CD4-positive, alpha-beta T cell treated with Interferon alpha-2 for 1 hour (primary cell): Measurements from ENCODE around the gene AURKAIP1.
A peak's percentile ranks its signal among the peaks of the same experiment; 100 is the strongest.

ENCODE experiments used
- DNase-seq, 2 donors: peaks; one replicate each; pipeline ENCODE4 v3.0.0-alpha.2; 2020 to 2022

AURKAIP1 gene

DNA sequence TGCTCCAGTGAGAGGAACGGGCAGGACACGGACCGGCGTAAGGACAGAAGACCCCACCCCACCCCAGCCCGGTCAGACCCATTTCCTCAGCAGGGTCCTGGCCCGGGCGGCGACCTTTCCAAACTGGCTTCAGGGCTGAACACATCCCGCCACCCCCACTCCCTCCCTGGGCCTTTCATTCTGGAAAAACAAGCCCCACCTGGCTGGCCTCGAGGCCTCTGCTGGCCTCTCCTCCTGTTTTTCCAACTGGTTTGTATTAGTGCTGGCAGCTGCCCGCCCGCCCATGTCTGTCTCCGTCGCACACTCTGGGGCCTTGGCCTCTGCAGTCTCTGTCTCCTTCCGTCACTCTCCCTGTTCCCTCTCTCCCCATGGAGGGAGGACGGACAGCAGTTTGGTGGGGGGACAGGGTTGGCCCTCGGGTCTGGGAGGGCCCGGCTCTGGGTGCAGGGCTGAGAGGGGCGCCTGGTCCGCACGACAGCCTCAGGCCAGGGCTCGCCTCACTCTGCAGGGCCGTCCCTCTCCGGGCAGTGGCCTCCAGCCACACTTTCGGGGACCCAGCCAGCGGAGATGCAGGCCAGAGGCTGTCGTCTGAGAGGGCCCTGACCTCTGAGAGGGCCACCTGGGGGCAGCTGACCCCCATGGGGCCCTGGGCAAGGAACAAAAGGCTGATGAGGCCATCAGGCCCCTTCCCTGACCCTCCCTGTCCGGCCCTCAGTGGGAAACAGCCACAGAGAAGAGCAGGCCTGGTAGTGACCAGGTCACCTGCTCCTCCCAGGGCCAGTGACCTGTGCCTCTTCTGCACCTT lies 15.1 kb downstream of the AURKAIP1 start:
- no peak for DNase-seq

GRCh38 chr1:1359308-1359663 lies 15.7 kb downstream of the AURKAIP1 start:
- DNase-seq, result no peak

GRCh38 chr1:1358433-1359271 lies 16.4 kb downstream of the AURKAIP1 start, which contains the start of gene MXRA8:
Gene MXRA8 (minus strand): TSS chr1:1358555. CDS start chr1:1358504, 51 bp downstream.
- no peak for DNase-seq

- DNase-seq, result no peak
Observed at GRCh38 chr1:1357871-1358432, 17.1 kb downstream of the AURKAIP1 start.

GRCh38 chr1:1356796-1357401 lies 18.1 kb downstream of the AURKAIP1 start:
- no peak for DNase-seq

DNA sequence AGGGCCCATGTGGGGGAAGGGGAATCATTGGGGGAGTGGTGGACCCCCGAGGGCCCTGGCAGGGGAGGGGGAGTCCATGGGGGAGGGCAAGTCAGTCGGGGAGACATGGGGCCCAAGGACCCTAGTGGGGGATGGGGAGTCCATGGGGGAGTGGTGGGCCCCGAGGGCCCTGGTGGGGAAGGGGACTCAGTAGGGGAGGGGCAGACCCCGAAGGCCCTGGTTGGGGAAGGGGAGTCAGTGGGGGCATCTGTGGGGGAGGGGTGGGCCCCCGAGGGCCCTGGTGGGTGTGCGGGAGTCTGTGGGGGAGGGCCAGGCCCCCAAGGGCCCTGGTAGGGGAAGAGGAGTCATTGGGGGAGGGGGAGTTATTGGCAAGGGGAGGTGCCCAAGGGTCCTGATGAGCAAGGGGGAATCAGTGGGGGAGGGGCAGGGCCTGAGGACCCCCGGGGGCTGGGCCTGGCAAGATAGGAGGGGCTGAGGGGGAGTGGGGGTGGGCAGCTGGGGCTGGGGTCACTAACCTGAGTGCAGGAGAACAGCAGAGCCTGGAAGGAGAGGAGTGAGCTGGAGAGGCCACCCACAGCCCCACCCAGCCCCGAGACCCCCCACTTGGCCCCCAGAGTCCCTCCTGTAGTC lies 18.7 kb downstream of the AURKAIP1 start:
- no peak for DNase-seq

DNA sequence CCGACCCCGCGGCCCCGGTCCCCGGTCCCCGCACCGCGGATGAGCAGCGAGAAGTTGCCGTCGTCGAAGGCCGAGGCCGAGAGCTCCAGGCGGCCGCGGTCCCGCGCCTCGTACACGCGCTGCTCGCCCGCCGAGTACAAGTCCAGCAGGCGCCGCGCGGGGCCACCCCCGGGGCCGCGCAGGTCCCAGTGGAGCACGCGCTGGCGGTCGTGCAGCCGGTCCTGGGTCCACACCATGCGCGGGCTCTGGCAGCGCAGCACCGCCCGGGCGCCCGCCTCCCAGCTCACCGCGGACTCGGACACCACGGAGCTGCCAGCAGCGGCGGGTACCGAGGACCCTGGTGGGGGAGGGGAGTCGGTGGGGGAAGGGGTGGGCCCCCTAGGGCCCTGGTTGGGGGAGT lies 19.6 kb downstream of the AURKAIP1 start:
- DNase-seq, result no peak

DNA sequence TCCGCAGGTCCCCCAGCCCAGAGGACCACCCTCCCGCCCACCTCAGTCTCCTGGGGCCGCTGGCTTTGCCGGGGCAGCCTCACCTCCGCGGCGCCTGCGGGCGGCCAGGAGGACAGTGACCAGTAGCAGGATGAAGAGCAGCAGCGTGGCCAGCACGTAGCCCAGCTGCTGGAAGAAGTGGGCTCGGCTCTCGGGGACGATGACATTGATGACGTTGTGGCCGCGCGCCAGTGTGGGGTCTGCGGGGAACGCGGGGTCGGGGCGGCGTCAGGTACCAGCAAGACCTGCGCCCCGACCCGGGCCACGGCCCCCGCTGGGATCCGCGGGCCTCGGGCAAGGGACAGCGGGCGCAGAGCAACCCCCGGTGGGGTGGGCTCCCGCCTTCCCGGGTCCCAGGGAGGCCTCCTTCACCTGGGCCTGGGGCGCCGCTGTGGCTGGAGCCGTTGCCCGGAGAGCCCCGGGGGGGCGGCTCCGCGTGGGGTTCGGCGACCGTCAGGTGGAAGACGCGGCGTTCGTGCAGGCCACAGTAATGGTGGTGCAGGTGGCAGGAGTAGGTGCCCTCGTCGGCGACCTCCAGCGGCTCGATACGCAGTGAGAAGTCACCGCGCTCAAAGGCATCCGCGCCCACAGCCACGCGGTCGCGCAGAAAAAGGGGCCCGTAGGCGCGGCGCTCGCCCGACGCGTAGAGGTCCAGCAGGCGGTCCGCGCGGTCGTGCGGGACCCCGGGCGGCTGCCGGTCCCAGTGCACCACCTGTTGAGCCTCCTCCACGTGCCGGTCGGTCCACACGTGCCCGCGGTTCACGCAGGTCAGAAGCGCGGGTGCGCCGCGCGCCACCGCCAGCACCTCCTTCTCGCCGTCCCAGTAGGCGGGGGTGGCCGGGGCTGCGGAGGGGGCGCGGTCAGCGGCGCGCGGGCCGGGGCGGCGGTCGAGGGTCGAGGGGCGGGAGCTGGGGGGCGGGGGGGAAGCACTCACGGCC lies 20.4 kb downstream of the AURKAIP1 start:
- DNase-seq, result peak in 1 of 2 donors; percentile 33

DNA sequence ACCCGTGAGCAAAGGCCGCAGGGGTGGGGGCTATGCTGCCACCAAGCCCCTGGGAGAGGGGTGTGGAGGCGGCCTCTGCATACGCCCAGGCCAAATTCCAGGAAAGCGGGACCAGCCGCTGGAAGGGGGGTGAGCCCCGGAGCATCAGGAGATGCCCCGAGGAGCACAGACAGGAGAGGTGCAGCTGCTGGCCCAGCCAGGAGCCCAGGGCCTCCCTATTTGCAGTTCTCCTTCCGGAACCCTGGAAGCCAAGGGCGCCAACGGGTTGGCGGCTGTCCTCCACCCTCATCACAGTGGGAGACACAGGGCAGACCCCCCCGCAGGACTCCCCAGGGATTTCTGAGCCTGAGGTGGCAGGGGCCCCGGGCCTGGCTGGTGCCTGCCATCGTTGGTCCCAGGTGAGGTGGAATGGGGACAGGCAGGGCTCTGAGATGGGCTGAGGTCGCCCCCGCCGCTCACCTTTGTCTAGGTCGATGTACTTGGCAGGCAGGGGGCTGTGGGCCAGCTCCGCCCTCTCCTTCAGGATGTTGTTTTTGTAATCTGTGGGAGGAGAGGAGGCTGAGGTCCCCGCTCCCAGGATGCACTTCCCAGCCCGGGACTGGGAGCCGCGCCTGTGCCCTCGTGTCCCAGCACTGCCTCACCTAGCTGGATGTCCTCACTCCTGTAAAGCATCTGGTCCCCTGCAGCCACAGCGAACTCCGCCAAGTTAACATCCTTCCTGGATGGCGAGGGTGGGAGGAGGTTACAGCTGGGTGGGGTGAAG lies 21.4 kb downstream of the AURKAIP1 start:
- DNase-seq, result no peak

DNA sequence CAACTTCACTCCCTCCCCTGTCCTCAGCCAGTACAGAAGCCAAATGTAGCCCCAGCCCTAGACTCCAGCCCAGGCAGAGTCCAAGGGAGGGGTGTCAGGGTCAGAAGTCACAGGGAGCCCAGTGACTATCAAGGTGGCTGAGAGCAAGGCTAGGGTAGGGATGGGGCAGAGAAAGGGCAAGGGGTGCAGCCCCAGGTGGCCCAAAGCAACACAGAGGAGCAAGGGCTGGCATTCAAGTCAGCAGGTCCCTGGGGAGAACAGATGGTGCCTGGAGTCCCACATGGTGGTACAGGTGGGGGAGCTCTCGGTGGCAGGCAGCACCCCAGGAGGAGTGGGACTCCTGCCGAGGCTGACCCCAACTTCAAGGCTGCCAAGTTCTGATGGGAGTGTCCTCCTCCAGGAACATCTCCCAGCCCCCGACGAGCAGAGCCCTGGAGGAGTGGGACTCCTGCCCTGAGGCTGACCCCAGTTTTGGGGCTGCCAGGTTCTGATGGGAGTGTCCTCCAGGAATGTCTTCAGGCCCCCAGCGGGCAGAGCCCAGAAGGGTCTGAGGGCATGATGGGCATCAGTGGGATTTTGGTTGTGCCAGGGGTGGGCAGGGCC lies 22.1 kb downstream of the AURKAIP1 start:
- DNase-seq, result no peak

DNA sequence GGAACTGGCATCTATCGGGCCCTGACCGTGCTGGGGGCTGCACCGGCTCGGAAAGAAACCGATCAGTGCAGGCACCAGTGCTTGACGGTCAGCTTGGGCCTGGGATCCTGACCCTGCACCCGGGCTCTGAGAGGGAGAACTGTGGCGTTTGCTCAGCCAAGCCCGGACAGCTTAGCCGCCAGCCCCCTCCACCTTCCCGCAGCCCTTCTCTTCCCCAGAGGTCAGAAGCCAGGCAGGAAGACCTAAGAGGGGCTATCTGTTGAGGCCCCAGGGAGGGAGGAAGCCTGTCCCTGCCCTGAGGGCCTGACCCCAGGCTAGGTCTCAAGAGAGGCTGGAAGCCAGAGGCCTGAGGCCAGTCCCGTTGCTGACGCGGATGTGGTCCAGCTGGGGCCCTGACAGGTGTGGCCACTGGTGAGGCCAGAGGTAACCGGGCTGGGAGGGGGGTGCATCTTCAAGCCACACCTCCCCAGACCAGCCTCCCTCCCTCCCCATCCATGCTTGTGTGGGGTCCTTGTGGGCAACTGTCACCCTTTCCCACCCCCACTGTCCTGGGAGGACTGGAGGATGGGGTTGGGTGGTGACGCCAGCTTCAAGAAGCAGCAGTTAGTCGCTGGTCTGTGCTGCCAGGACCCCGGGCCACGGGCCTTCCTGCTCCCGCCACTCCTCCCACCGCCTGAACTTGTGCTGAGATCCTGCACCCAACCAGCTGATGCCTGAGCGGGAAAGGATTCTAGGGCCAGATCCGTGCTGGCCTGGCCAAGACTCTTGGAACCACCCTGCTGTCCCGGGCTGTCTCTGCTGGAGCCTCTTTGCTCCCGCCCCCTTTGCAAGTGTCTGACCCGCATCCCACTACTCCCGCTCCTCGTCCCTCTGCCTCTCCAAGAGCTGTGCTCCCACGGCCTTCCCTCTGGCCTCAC lies 23.2 kb downstream of the AURKAIP1 start:
- DNase-seq, result no peak

DNA sequence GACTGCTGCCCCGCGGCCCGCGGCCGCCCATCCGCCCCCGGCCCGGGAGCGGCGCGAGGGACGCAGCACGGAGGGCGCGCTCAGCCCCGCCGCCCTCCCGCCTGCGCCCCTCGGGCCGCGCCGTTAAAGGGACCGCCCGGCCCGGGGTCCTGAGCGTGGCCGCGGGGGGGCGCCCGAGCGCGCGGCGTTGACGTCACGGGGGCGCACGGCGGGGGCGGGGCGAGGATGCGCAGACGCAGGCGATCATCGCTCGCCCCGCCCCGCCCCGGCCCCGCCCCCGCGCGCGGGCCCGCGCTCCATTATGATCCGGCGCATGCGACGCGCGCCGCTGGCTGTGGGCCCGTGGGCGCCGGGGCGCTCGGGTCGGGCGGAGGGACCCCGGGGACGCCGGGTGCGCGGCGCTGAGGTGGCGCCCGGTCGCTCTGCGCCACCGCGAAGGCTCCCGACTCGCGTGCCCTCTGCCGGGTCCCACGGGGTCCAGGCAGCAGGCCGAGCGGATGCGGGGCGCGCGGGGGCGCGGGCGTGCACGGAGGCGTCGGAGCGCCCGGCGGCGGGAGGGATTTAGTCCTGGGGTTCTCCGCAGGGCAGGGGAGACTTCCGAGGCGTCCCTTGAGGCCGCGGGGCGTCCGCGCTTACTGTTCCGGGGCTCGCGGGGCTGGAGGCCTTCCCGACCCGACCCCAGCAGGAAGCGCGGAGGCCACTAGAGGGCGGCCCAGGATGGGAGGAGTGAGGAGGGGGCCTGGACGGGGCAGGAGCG lies 25.6 kb downstream of the AURKAIP1 start, which contains the start of gene DVL1:
DVL1 (minus strand) TSS at position 163 of the 757 bp plus-strand sequence. CDS start 353 bp downstream, outside the sequence.
- peak; percentile 75 to 76 for DNase-seq

- no peak for DNase-seq
Observed at GRCh38 chr1:1348420-1349255, 26.4 kb downstream of the AURKAIP1 start.

GRCh38 chr1:1347663-1348419 lies 27.2 kb downstream of the AURKAIP1 start:
- no peak for DNase-seq

DNA sequence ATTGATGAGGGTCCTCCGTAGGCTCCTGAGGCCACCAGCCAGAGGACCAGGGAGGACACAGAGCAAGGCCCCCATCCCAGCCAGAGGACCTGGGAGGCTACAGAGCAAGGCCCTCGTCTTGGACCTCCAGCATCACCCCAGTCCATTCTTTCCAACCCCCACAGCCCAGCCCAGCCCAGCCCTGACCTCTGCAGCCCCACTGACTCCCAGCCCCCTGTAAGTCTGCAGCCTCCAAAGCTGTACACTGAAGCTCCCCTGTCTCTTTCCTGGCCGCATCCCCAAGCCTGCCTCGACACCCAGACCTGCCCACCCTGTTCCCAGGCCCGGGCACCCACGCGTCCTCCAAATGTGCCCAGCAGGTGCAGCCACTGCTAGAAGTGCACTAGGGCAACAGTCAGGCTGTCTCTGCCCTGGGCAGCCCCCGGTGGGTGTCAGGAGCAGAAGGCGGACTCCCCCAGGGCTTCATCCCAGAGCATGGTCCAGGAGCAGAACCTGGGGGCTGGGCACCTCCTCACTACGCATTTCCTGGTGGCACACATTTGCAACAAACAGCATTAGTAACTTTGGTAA lies 27.9 kb downstream of the AURKAIP1 start:
- no peak for DNase-seq

DNA sequence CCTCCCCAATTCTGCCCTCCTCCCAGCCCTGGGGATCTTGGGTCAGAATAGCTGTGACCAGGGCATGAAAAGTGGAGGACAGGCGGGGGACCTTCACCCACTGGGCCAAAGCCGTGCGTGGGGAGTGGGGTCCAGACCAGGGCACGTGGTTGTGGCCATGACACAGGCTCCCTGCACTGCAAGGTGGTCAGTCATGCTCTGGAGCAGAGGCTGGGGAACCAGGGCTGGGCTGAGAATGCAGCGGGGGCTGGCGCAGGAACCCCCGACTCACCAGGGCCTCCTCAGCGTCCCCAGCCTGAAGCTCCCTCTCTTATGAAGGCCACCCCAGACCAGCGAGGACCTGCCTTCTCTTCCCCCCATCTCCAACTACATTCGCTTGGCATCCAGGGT lies 28.5 kb downstream of the AURKAIP1 start:
- DNase-seq, result no peak
